GOT3 (cell line): Measurements from ENCODE around the gene IGSF9B.

ENCODE experiments used
- DNase-seq: peaks from one replicate; lab custom pipeline; 2025; ENCODE audit warnings: mixed read lengths; lab: John Stamatoyannopoulos, UW

IGSF9B gene

DNA sequence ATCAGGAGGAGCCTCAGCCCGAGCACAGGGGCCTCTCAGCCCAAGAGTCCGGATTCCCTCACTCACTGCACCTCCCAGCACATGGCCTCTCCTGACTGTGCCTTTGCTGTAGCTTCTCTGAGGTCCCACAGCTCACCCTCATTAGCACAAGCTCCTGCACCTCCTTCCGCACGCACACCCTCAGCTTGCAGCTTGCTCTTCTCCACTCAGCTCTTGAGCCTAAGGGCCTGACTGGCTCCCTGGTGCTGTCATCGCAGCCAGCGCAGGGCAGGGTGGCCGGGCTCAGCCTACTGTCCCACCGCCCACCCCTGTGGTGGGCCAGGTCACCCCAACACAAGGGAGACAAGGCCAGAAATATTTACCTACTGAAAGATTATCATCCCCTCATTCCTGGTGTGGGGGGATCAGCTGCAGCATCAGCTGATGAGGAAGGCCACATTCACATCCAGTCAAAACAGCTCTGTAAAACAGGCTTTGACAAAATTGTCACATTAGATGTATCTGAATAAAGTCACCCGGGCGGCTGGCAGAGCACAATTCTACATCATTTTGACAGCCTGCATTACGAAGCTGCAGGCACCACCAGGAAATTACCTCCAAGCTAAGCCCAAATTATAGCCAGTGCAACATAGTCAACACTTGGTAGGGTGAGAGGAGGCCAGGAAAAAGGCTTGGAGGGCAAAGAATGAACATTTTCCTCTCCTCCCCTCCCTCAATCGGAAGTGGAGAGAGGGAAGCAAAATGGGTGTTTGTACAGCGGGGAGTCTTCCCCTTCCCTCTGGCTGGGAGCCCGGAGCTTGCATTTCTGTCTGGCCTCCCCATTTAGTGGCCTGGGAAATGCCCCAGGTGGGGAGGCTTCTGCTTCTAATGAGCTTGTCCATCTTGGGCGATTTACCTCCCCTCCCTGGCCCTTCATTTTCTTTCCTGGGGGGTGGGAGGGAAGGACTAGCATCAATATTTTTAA lies 29.5 kb upstream of the IGSF9B start:
- DNase-seq, result no peak

DNA sequence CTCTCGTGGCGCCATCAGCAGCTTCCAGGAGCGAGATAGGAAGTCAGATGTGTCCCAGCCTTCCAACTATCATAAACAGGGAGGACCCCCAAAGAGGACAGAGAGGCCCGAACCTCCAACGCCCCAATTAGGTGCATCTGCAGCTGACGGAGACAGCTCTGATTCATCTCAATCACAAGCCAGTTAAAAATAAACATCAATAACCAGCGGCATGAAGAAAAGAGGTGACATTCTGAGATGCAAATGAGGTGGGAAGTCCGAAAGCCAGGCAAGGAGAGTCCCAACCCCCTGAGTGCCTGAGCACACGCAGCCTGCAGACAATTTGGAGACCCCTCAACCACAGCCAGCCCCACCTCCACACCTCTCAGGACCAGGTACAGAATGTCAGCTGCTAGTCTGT lies 28.1 kb upstream of the IGSF9B start:
- no peak for DNase-seq

DNA sequence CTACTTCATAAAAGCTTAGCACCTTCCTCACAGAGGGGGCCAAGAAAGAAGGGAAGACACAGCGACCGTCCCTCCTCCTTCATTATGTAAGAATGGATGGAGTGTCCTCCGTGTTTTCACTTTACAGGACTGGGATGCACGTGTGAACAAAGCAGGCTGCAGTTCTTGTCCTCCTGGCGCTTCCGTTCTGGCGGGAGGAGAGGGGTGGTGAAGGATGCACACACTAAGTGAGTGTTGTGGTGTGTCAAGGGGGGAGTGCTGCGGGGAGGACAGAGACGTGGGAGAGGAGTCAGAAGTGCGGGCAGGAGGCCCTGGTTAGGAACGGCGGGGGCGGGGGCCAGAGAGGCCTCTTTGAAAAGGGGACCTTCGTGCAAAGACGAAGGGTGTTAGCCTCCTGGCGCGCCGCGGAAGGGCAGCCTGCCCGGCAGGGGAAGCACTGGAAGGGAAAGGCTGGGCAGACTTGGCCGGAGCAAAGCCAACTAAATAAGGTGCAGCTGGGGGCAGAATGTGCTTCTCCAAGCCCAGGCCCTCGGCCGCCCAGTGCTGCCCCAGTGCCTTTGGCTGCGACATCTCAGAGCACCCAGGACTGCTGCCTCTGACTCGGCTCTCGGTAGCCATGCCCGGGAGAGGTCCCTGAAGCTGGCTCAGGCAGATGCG lies 27.0 kb upstream of the IGSF9B start:
- no peak for DNase-seq

DNA sequence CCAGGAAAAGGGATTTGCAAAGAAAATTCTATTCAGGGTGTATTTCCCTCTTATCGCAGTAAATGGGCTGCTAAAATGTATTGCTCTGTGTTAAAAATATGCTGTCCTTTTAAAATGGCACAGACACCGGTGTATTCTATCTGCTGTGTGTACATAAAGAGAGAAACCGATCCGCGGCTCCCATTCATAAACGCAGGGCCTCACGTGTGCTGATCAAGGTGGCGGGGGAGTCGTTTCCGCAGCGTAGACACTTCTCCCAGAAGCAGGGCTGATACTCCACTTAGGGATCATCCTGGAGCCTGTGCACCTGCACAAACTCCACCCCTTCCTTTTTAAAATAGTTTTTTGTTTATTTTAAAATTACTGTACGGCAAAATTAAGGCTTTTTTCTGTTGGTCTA lies 26.1 kb upstream of the IGSF9B start:
- no peak for DNase-seq

DNA sequence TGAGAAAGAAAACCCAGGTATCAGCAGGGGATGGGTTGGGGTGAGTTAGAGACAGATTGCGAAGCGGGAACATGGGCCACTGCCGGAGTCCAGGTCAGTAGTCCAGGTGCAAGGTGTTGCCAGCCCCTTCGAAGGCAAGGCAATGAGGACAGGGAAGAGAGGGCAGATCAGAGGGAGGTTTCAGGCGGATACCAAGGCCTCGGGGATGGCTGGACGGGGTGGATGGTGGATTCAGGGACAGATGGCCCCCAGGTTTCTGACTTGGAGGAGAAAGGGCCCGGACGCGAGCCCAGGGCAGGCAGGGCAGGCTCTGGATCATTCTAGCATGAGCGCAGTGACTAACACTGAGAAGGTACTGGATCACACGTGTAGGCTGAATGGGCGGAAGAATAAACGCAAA lies 25.4 kb upstream of the IGSF9B start:
- DNase-seq, result no peak

DNA sequence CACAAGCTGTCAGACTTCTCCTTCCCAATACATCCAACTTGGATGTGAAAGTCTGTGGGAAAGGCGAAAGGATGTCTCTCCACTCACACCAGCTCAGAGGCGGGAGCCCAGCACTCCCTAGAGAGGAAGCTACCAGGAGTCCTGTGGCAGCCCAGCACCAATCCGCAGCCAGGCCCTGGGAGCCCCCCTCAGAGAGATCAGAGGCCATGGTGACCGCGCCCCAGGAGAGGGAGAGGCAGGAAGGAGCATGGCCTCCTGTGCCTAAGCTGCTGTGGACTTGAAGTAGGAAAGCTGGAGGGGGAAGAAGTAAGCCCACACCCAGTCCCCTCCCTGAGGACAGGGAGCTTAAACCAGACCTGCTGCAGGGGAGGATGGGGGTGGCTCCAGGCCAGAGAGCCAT lies 24.4 kb upstream of the IGSF9B start:
- no peak for DNase-seq

DNA sequence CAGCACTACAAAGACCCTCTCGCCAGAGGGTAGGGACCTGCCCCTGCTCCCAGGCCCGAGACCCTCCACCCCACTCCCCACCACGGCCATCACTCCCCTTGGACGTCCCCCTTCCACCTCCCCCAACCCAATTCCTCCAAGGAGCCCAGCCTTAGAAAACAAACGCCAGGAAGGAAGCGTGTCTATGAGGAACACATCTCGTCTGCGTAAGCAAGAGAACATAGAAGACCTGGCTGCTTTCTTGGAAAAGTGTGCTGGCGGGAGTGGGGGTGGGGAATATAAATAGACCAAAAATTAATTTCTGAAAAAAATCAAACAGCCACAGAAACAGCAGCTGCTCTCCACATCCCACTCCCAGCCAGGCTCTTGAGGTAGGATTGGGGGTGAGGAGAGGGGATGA lies 23.9 kb upstream of the IGSF9B start:
- no peak for DNase-seq

DNA sequence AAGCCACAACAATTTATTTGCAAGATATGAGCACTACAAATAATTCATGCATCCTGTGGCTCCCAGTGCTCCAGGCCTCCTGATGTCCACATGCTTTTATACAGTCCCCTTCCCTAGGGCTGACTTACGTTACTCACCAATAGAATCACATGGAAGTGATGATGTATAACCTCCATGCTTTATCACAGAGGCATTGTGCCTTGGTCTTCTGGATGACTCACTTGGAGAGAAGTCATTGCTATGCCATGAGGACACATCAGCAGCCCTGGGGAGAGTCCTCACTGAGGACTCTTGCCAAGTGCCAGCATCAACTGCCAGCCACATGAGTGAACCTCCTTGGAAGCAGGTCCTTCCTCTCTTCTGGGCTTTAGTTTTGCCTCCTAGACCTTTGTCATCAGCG lies 22.0 kb upstream of the IGSF9B start:
- no peak for DNase-seq

DNA sequence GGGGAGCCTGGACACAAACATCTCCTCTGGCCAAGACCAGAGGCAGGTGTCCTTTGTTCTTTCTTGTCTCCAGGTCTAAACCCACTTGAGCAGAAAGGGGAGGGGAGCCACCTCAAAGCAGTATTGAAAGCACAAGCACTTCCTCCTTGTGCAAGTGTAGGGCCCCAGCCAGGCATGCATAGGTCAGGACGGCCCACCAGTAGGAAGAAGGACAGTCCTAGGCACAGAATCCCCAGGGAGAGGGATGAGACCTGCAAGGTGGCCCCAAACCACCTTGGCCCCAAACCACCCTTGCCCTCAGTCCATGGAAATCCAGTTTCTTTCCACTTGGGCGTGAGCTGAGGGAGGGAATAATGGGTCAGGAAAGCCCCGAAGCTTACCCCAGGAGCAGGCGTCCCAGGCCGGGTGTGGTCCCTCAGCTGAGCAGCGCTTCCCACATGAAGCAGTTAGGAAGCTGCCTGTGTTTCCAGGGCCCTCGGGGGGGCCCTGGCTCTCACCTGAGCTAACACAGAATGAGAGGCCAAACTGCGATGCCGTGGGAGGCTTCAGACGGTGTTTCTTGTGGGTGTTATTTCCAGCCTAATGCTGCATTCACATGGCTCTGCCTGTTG lies 20.4 kb upstream of the IGSF9B start:
- no peak for DNase-seq

DNA sequence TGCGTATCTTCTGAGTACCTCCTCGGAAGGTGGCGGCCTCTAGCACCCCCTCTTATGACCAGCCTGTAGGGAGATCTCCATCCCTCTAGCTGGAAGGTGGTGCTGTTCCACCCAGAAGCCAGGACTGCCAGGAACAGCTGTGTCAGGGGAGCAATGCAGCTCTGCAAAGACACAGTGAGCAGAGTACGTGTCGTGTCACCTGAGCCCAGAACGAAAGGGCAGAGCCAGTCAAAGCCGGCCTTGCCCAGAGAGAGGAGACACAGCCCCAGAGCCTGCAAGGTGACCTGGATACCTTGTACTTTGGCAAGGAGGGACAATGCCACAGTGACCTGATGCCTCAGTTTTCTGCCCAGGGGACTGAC lies 18.7 kb upstream of the IGSF9B start:
- no peak for DNase-seq

DNA sequence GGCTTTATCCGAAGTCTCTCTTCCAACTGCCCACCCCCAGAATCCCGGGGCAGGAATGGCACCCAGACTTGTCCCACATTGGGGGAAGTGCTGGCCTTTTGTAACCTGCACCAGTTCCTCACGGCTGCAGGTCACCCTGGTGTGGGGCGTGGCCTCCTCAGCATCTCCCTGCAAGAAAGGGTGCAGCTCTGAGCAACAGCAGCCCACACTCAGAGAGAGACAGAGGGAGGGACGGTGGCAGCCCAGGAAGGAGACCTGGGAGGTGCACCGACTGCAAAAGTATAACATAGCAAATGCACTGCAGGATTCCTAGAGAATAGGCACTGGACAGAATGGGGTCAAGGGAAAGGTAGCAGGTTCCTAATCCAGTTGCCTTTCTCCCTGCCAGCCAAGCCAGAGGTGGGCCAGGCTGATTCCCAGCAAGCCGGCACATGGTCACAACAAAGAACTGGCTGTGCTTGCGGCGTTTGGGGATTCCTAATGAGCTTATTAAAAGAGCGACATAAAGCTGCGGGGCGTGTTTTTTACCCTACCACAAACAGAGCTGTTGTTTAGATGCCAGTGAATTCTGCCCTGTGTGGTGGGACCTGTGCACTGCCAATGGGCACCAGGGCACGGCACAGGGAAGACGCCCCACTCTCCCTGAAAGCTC lies 18.2 kb upstream of the IGSF9B start:
- no peak for DNase-seq

DNA sequence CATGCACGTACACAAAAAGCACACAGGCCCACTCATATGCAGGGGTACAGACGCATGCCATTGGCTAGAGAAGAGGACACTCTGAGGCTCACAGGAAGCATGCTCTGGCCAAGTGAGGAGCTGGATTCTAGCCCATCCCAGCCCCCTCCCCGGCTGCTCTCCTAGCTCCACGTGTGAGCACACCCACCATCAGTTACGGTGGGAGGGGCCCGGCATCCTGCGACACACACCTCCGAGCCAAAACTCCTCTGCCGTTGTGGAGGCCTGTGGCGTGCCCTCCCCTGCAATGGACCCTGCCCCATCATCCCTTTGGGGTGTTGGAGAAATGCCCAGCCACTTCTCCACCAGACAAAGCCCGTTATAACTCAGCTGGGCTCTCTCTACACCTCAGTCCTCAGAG lies 15.1 kb upstream of the IGSF9B start:
- DNase-seq, result no peak

DNA sequence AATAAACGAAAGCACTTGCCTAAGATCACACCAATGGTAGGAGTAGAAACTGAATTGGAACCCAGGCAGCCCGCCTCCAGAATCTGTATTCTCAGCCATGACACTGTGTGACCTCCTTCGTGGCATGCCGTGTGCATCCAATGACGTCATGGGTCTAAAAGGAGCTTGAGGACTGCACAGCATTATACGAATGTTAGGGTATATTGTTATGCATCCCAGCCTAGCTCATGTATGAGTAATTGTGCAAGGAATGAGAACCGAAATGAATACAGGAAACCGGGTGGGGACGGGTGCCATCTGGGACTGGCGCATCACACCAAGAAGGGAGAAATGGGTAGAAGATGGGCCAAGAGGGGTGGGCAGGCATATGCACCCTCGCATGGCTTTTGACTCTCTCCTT lies 12.3 kb upstream of the IGSF9B start:
- no peak for DNase-seq

DNA sequence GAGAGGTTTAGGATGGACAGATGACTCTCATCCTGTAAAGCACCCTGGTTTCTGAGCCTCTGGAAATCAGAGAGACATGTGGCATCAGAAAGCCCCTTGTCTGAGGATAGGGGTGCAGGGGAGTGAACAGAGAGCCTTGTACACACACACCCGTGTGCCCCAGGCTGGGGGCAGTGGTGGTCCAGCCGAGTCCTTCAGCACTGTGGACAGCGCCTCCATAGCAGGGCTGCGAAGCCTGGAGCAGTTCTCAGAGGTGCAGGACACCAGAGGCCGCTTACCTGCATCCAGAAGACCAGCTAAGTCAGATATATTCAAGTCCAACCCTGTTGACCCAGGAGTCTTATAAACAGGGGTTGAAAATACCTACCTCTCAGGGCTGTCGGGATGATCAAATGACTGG lies 11.5 kb upstream of the IGSF9B start:
- no peak for DNase-seq

DNA sequence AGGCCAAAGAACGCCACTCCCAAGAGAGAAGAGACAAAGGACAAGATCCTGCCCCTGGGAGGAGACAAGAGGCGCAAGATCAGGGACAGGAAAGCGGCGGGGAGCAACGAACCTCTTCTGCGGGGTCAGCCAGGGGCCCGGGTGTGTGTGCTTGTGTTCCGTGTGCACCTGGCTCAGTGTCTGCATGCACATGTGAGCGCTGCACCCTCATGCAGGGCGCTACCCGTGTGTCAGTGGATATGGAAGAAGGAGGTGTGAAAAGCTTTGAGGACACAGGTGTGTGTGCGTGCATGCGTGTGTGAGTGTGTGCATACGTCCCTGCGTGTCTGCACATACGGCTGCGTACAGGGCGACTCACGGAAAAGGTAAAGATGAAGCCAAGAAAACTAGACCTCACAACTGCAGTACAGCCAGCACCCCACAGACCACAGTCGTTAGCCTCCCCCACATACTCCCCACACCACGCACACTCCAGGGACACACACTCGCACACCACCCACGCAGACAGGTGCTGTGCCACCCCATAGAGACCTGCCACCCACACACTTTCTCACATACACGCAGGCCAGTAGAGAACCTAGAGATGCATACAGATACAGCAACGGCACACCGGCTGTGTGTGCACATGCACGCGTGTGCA lies 11.0 kb upstream of the IGSF9B start:
- DNase-seq, result no peak

DNA sequence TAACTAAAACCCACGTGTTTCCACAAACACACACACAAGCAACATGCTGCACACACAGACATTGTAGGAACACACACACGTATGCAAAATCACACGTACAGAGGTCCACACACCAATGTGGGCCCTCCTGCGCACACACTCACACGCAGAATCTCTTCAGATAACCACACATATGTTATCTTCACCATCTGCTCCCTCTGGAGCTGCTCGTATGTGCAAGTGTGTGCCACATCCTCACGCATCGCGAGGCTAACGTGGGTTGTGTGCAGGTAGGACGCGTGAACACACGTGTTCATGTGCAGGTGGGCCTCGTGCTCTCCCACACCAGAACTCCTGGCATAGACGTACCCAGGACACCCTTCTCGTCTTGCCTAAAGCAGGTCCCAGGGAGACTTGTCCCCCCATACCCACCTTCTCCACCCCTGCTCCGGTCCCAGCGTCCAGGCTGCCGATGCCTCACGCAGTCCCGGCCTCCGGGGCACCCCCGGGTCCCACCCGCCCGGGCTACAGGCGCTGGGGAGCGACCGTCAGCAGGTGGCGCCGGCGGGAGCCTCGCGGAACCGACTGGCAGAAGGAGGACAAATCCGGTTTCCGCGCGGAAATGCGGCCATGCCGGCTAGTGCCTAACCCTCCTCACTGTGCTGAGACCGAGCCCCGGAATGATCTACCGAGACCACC lies 10.3 kb upstream of the IGSF9B start:
- no peak for DNase-seq

DNA sequence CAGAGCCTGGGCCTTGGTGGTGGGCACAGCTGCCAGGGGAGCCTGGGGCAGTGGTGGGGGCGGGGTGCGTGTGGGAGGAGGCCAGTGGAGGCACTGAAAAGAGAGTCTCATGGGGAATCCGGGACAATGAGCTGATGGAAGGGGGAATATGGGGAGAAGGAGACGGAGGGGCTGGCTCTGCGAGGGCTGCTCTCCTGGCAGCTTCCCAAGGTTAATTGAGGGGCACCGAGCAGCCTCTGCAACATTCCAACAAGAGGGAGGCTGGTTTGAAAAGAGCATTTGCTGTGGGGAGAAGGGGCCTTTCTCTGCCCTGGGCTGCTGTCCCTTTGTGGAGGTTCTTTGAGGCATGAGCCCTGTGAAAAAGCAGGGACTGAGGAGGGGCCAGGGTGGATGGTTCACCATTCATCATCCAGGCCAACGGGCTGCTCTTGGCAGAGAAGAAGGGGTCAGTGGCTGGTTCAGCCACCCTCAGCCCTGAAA lies 9.4 kb upstream of the IGSF9B start:
- DNase-seq, result no peak

DNA sequence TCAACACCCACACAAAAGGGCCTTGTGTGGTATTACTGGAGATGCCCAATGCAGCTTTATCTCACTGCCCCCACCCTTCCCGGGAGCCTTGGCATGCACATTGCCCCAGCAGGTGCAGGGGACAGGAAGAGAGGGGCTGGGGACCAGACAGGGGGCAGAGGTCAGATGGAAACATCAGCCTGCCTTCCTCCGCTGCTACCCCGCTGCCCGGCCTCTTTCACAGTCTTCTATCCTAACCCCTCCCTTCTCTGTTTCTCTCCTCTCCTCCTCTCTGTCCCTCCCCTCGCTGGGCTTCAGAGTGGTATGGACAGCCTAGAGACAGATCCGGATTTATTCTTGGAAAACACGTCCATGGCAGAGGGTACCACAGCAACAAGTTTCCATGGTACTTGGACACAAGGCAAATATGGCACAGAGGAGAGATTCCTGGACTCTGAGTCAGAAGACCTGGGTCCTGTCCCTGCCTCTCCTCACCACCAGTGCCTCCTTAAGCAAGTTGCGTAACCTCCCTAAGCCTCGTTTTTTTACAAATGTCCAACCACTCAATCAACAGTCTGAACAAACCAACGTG lies 8.3 kb upstream of the IGSF9B start:
- no peak for DNase-seq

DNA sequence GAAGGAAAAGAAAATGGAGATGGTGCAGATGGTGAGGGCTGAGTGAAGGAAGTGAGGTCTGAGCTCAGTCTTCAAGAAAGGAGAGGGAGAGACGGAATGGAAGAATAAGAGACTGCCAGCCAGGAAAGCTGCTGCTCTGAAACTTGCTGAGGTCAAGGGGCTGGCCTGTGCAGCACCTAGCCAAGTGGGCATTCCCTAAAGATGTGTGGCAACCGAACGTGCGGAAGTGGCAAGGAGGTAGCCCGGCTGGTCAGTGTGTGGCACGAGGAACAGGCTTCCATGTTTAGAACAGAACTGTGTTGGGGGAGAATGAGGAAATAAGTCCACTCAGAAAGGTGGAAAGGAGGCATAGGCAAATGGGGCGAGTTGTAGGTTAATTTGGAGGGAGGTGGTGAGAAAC lies 7.6 kb upstream of the IGSF9B start:
- no peak for DNase-seq

DNA sequence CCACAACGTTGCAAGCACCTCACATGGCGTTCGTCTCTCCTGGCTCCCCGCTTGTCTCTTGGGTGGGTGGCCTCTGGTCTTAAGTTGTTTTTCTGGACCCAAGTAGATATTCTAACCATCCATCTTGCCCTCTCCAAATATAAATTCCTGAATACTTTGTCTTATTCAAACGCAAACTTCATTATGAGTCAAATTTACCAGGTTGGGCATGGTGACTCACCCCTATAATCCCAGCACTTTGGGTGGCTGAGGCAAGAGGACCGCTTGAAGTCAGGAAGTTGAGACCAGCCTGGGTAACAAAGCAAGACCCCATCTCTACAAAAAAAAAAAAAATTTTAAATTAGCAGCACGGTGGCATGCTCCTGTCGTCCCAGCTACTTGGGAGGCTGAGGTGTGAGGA lies 5.1 kb upstream of the IGSF9B start:
- DNase-seq, result no peak

DNA sequence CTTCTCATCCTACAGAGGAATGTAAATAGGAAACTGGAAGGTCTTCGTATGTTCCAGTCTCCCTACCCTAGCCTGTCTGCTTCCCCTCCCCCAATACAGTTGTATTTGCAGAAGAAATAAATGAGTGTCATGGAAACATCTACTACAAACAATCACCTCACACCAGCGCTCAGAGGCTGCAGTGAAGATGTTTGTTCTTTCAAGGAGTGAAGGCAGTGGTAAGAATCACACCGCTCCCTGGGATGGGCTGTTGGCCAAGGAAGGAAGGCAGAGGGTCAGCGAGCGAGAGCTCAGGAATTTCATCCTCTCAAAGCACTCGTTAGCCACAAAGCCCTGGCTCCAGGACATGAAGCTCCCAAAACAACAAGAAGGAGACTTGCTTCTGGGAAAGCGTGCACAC lies 1.1 kb upstream of the IGSF9B start:
- no peak for DNase-seq
